A673 (cell line): Measurements from ENCODE around the gene CDC73. TPM values are rescaled to one million over a fixed set of nuclear protein-coding genes. Genes with fewer than 3 reads are reported as not detected.

Source experiments
- BruUV-seq: library from RNA; stranded (reverse); fragments of 400-500 nt; replicated peaks from 2 replicates; lab custom pipeline; 2021; lab: Mats Ljungman, UMichigan
- CTCF ChIA-PET: fragments of 300-600 bp; sonication (Branson Sonifier 250); formaldehyde crosslinking; loops from one replicate; lab custom pipeline; 2022; ENCODE audit warnings: antibody characterized with exemption; lab: Charles Lee
- POLR2A ChIA-PET: fragments of 300-600 bp; sonication (Branson Sonifier 250); formaldehyde crosslinking; loops from one replicate; lab custom pipeline; 2022; ENCODE audit warnings: antibody characterized with exemption; ENCODE audit not compliant: low non-redundant PET; lab: Charles Lee
- DNase-seq: peaks from one replicate; pipeline ENCODE4 v3.0.0-alpha.2; 2015; ENCODE audit warnings: low spot score
- H3K27ac ChIP-seq: fragments of 200-600 bp; sonication (generic); 2 replicates; pipeline ENCODE4 v1.5.1; 2016; ENCODE audit warnings: mixed run types, low read depth, mild to moderate bottlenecking, mixed read lengths, antibody characterized with exemption, low read length; ENCODE audit not compliant: poor library complexity, severe bottlenecking
- H3K27me3 ChIP-seq: fragments of 200-600 bp; sonication (generic); replicated peaks from 2 replicates; pipeline ENCODE4 v1.6.1; 2017; ENCODE audit warnings: mixed run types, low read depth, mild to moderate bottlenecking, mixed read lengths, antibody characterized with exemption, low read length; ENCODE audit not compliant: insufficient read depth, poor library complexity
- H3K36me3 ChIP-seq: fragments of 200-600 bp; sonication (generic); 2 replicates; pipeline ENCODE4 v1.6.1; 2016; ENCODE audit warnings: mixed run types, mild to moderate bottlenecking, mixed read lengths, antibody characterized with exemption, low read length; ENCODE audit not compliant: insufficient read depth, poor library complexity, severe bottlenecking
- H3K4me1 ChIP-seq: fragments of 200-600 bp; sonication (generic); 2 replicates; pipeline ENCODE4 v1.6.1; 2017; ENCODE audit warnings: mixed run types, mild to moderate bottlenecking, mixed read lengths, antibody characterized with exemption, low read length; ENCODE audit not compliant: insufficient read depth, poor library complexity, severe bottlenecking
- H3K4me3 ChIP-seq: fragments of 200-600 bp; sonication (generic); 2 replicates; pipeline ENCODE4 v1.5.1; 2016; ENCODE audit warnings: low read depth, mixed run types, mild to moderate bottlenecking, mixed read lengths, low read length; ENCODE audit not compliant: poor library complexity, severe bottlenecking
- H3K9me3 ChIP-seq: fragments of 200-600 bp; sonication (generic); 2 replicates; pipeline ENCODE4 v1.6.1; 2016; ENCODE audit warnings: mixed run types, low read depth, mild to moderate bottlenecking, mixed read lengths, antibody characterized with exemption, low read length; ENCODE audit not compliant: poor library complexity, severe bottlenecking
- EZH2 ChIP-seq: fragments of 200-600 bp; sonication (generic); IDR thresholded peaks from 2 replicates; pipeline ENCODE4 v1.6.1; 2017; ENCODE audit warnings: borderline replicate concordance, low read depth, mild to moderate bottlenecking, mixed read lengths, antibody characterized with exemption, low read length; ENCODE audit not compliant: poor library complexity, severe bottlenecking
- intact Hi-C: fragments of 100-400 bp; cut with micrococcal nuclease; formaldehyde crosslinking; loops from one replicate; pipeline ENCODE4 v1.10.0; 2022; ENCODE audit not compliant: unreplicated experiment
- total RNA-seq: library from RNA; stranded (reverse); gene quantifications from 2 replicates; pipeline ENCODE4 v1.2.3, GENCODE V29; 2021
- TF ChIP-seq, protein P1 (sequence below): fragments of 300-800, 200-600 bp; sonication (generic); conservative IDR thresholded peaks from 2 replicates; pipeline ENCODE4 v1.5.1; 2017; ENCODE audit warnings: low read depth, mild to moderate bottlenecking, antibody characterized with exemption, low read length, moderate library complexity, mixed read lengths

CDC73 gene
- total RNA-seq, 1 experiment from 2014 or later: 71.0 TPM

DNA sequence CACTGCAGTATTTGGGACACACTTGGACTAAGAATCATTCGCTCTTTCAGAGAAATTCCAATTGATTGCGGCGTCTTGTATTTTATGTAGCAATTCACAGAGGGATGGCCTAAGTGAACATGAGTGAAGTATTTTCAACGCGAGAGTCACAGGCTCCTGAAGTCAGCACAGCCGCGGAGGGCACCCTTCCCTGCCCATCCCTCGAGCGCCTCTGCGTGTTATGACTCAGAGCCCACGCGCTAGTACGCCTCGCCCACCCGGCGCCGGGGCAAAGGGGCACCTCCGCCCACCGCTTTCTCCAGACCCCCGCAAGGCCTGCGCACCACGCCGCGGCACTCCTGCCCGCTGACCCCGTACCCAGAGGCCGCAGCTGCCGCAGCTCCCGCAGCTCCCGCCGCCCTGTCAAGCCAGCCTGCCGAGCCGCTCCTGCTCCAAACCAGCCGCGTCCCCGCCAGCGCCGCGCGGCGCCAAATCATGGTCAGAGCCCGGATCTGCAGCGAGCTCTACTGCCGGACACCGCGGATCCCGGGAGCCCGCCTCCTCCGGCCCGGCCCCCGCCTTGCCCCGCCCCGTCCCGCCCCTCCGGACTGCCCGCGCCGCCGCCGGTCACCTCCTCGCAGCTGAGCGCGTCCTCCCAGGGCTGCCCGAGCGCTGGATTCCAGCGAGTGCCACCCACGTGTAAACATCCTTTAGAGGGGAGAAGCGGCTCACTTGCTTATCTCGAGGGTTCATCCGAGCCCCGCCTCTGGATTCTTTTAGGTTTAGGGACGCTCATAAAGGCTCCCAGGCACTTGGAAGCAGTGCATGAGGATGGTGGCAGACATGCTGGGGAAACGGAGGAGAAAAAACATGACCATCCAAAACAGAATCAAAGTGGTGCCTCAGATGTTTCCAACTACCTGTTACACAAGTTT is 16.7 kb upstream of the CDC73 start, which contains the start of gene GLRX2:
GLRX2 (minus strand) TSS at position 508 of the 914 bp plus-strand sequence; CDS start at position 476, 32 bp downstream.
- H3K4me1 ChIP-seq: peaks cover 11% of the 10 kb centered on the region
- peak within 1 kb of the TSS; percentile 75 for H3K27ac ChIP-seq
- ChIA-PET POLR2A (interaction anchor here (0.5 to 0.6 kb wide), 2 partner anchors 12 to 589 kb away, joined by 3 to 11 read pairs; no protein-coding TSS in a partner anchor), CTCF (no interaction called here)
- H3K9me3 ChIP-seq: no peaks in the 10 kb centered on the region
- no peaks in the 10 kb centered on the region for H3K27me3 ChIP-seq
- peak within 1 kb of the TSS; percentile 74 for H3K4me3 ChIP-seq
- TF ChIP-seq, protein P1, sequence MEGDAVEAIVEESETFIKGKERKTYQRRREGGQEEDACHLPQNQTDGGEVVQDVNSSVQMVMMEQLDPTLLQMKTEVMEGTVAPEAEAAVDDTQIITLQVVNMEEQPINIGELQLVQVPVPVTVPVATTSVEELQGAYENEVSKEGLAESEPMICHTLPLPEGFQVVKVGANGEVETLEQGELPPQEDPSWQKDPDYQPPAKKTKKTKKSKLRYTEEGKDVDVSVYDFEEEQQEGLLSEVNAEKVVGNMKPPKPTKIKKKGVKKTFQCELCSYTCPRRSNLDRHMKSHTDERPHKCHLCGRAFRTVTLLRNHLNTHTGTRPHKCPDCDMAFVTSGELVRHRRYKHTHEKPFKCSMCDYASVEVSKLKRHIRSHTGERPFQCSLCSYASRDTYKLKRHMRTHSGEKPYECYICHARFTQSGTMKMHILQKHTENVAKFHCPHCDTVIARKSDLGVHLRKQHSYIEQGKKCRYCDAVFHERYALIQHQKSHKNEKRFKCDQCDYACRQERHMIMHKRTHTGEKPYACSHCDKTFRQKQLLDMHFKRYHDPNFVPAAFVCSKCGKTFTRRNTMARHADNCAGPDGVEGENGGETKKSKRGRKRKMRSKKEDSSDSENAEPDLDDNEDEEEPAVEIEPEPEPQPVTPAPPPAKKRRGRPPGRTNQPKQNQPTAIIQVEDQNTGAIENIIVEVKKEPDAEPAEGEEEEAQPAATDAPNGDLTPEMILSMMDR: no peak
- TF ChIP-seq EZH2: no peak
- intact Hi-C loops: loop anchor here (1.0 kb wide), 1 partner anchor 16 kb away; no protein-coding TSS in a partner anchor
- no TSS peak for BruUV-seq
- no peaks in the 10 kb centered on the region for H3K36me3 ChIP-seq
- peak; percentile 89 for DNase-seq

DNA sequence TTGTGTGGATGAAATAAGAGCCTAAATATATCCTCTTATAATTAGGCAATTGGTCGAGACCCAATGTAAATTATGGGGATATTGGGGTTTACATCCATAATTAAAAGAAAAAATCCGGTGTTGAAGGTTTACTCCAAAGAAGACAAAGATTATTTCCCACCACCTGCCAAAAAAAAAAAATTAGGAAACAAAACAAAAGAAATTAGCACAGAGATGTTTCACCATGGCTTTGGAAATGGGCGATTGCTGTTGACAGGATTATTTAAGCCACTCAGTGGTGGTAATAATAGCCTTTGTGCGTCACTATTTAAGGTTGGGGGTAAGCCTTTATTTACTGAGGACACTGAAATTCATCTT is 16.0 kb upstream of the CDC73 start:
- TF ChIP-seq EZH2: no peak
- TF ChIP-seq, protein P1: no peak
- ChIA-PET CTCF (no interaction called here), POLR2A (interaction anchor here (0.6 kb wide), 1 partner anchor 13 kb away, joined by 11 read pairs; no protein-coding TSS in a partner anchor)
- DNase-seq: no peak
- Histone ChIP-seq H3K4me3 (peak overlapping the region; percentile 74), H3K27ac (peak overlapping the region; percentile 75), H3K4me1 (peaks cover 11% of the 10 kb centered on the region), H3K27me3 (no peaks in the 10 kb centered on the region), H3K9me3 (no peaks in the 10 kb centered on the region), H3K36me3 (no peaks in the 10 kb centered on the region)
- BruUV-seq: no TSS peak
- intact Hi-C loops: loop anchor here (1.0 kb wide), 1 partner anchor 16 kb away; no protein-coding TSS in a partner anchor

DNA sequence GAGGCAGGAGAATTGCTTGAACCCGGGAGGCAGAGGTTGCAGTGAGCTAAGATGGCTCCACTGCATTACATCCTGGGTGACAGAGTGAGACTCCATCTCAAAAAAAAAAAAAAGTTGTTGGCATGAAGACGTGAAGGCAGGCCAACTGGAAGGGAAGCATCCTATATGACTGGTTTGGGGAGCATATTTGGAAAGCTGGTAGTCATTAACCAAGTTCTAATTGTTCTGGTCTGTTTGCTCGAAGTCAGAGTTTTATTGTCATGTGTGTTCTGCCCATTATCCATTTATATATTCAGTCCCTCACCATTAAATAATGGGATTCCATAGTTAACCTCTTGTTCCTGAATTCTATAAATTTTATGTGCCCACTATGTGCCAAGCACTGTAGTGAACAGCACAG is 13.4 kb upstream of the CDC73 start:
- BruUV-seq: no TSS peak
- no peak for TF ChIP-seq EZH2
- TF ChIP-seq, protein P1: no peak
- H3K4me1 ChIP-seq: peaks cover 23% of the 10 kb centered on the region
- no peaks in the 10 kb centered on the region for H3K27me3 ChIP-seq
- no peaks in the 10 kb centered on the region for H3K36me3 ChIP-seq
- ChIA-PET CTCF (no interaction called here), POLR2A (no interaction called here)
- H3K27ac ChIP-seq: no peak overlapping the region
- DNase-seq: no peak
- no peaks in the 10 kb centered on the region for H3K9me3 ChIP-seq
- no peak overlapping the region for H3K4me3 ChIP-seq
- intact Hi-C loops: no loop called here
